ENCODE measurements around the gene CUL1.

GRCh38 chr7:148702876-148703670 is 4.4 kb downstream of the CUL1 start:
- TF ChIP-seq CTCF (IDR thresholded peaks at IDR 0.05; ENCODE audit: borderline replicate concordance, extremely low read depth, low read length, poor library complexity, severe bottlenecking) (no peak), EZH2 (IDR thresholded peaks at IDR 0.05; ENCODE audit: borderline replicate concordance, low read depth, low read length, severe bottlenecking) (no peak)

Data from DND-41 (cell line).